Cardiac septum (tissue), 1 donor: ENCODE measurements around the gene RASSF10. TPM values are rescaled to one million over a fixed set of nuclear protein-coding genes. Genes with fewer than 3 reads are reported as not detected.

Source experiments
- DNase-seq: peaks from one replicate; pipeline ENCODE4 v3.0.0-alpha.2; 2020; ENCODE audit warnings: low spot score
- intact Hi-C: fragments of 100-400 bp; cut with DNase I; formaldehyde crosslinking; loops from one replicate; pipeline ENCODE4 v1.14.0; 2022
- long read RNA-seq: library from polyadenylated mRNA; unstranded; transcript quantifications from one replicate; pipeline ENCODE4 v2.0.0, GENCODE V29; 2021
- total RNA-seq: library from RNA; stranded (reverse); fragmentation: NEBNext Ultra II Directional; extraction: Animal tissue kit (Norgen Biotek cat#: 25700); gene quantifications from one replicate; pipeline ENCODE4 v1.2.1, GENCODE V29; 2021
- donor health status: DM: no; HTN: no; CAD: no.

RASSF10 gene
- total RNA-seq: 0.08 TPM
- long read RNA-seq: 0 reads

- intact Hi-C loops: no loop called here
- DNase-seq: peak; percentile 78
These were observed at the start of gene RASSF10 for GRCh38 chr11:13008625-13009475. Gene RASSF10 (plus strand): TSS chr11:13009316. CDS start chr11:13009577, 261 bp downstream.

GRCh38 chr11:12961615-12962014, 47.5 kb upstream of the RASSF10 start:
- intact Hi-C loops: loop anchor here (5.0 to 10.0 kb wide), 2 partner anchors 221 to 383 kb away; no protein-coding TSS in a partner anchor
- DNase-seq: no peak

GRCh38 chr11:12962306-12962705, 46.8 kb upstream of the RASSF10 start:
- intact Hi-C loops: loop anchor here (5.0 to 10.0 kb wide), 2 partner anchors 220 to 382 kb away; no protein-coding TSS in a partner anchor
- no peak for DNase-seq

DNA sequence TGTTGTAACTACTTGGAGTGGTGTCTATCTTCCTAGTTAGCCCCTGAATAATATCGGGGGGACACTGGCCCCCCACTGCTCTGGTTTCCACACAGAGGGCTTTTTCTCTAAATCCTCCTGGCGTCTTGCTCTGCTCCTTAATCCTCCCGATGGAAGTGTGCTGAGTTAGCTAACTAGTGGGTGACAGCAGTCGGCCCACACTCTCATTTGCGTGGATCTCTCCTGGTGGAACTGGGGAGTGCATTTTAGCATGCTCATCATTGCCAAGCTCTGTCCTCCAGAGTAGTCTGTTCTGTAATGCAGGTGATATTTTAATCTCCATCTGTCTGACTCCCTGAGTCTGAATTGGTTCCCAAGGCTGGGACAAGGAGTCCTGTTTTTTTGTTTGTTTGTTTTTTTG, 46.1 kb upstream of the RASSF10 start:
- DNase-seq: no peak
- intact Hi-C loops: loop anchor here (5.0 to 10.0 kb wide), 2 partner anchors 219 to 382 kb away; no protein-coding TSS in a partner anchor

- intact Hi-C loops: loop anchor here (5.0 to 10.0 kb wide), 2 partner anchors 218 to 381 kb away; no protein-coding TSS in a partner anchor
- DNase-seq: no peak
These were observed 45.2 kb upstream of the RASSF10 start for GRCh38 chr11:12963792-12964536.

DNA sequence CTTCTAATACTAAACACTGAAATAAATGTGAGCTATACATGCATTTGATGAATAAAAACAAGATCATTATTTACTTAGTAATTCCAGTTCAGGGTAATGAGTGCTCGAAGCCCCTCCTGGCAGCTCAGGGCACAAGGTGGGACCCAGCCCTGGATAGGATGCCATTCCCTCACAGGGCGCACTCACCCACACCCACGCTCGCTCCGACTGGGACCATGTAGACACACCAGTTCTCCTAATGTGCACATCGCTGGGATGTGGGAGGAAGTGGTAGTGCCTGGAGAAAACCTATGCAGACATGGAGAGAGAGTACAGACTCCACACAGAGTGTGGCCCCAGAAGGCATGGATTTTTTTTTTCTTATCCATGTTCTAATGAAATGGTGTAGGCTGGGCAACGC, 44.5 kb upstream of the RASSF10 start:
- intact Hi-C loops: loop anchor here (5.0 to 10.0 kb wide), 3 partner anchors 188 to 380 kb away; no protein-coding TSS in a partner anchor
- no peak for DNase-seq

GRCh38 chr11:12966002-12966401, 43.1 kb upstream of the RASSF10 start:
- DNase-seq: no peak
- intact Hi-C loops: loop anchor here (5.0 to 10.0 kb wide), 2 partner anchors 186 to 379 kb away; no protein-coding TSS in a partner anchor

- intact Hi-C loops: loop anchor here (5.0 to 10.0 kb wide), 2 partner anchors 184 to 377 kb away; no protein-coding TSS in a partner anchor
- no peak for DNase-seq
These were observed 41.0 kb upstream of the RASSF10 start for GRCh38 chr11:12968101-12968500.

- intact Hi-C loops: loop anchor here (5.0 to 10.0 kb wide), 2 partner anchors 183 to 376 kb away; no protein-coding TSS in a partner anchor
- DNase-seq: no peak
These were observed 40.3 kb upstream of the RASSF10 start for GRCh38 chr11:12968826-12969225.

DNA sequence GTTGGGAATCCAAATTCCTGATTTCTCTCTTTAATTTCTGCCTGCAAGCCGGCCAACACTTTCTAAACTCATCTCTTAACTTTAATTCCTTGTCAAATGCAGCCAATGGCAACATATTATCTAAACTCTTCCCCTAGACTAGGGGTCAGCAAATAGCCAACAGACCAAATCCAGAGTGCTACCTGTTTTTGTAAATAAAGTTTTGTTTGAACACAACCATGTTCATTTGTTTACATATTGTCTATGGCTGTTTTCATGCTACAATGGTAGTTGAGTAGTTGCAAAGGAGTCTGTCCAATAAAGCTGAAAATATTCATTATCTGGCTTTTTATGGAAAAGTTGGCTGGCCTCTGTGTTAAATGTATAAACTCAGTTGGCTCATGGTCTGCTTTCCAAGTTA, 37.2 kb upstream of the RASSF10 start:
- intact Hi-C loops: no loop called here
- no peak for DNase-seq

GRCh38 chr11:12973528-12974181, 35.5 kb upstream of the RASSF10 start:
- DNase-seq: no peak
- intact Hi-C loops: no loop called here

DNA sequence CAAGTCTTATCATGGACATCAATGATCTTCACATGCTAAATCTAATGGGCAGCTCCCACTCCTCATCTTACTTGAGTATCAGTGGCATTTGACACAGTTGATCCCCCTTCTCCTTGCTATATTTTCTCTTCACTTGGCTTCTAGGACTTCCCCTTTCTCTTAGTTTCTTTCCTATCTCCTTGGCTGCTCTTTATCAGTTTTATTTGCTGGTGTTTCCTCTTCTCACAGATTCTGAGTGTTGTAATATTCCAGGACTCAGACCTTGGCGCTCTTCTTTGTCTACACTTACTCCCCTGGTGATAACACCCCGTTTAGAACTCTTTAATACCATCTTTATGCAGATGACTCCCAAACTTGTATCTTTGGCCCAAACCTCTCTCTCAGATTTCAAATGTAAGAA, 33.9 kb upstream of the RASSF10 start:
- no peak for DNase-seq
- intact Hi-C loops: no loop called here

DNA sequence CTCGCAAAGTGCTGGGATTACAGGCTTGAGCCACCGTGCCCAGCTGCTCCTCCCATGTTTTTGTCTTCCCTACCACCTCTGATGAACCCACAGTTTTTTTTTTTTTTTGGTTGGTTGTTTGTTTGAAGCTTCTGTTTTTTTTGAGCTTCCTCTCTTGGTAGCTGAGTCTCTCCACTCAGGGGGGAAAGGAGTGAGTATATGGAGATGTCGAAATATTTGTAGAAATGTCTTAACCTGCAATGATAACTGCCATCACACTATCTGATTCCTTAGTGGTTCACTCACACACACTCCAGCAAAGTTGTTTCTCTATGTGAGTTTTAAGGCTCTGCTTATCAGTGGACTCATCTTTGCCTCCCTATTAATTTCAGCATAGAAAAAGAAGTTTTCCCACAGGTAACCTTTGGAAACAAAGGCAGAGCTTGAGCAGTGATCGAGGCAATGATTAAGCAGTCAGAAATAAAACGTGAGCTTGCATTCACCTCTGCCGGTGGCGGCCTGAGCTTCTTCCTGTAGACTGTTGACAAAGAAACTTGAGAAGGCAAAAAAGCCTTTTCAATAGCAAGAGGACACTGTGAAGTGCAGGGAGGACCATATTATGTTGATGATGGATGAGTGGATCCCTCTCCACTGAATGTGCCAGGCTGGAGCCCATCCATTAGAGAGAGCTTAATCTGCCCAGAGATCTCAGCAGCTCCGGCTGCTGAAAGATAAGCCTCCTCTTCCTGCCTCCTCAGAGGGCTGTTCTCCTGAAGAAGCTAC, 29.0 kb upstream of the RASSF10 start:
- intact Hi-C loops: no loop called here

DNA sequence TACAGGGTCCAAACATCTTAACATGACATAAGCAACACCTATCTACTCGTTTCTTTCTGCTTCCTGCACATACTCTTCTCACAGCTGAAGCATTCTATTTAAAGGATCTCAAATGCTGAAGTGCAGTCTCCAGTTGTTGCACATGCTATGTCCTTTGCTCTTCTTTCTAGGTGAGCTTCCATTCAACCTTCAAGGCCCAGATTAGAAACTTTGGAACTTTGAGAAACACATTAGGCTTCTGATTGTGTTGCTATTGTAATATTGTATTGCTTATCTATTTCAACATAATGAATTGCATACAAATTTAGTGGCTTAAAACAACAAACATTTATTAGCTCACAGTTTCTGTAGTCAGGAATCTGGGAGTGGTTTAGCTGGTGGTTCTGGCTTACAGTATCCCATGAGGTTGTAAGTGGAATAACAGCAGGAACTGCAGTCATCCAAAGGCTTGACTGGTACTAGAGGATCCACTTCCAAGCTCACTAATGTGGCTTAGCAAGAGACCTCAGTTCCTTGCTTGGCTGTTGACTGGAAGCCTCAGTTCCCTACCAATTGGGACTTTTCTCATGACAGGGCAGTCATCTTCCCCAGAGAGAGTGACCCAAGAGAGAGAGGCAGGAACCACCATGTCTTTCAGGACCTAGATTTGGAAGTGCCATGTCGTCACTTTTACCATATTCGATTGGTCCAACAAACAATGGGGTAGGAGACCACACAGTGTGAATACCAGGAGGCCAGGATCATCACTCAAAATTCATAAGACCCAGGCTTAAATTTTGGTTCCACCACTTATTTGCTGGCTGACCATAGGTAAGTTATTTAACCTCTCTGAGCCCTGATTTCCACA, 27.2 kb upstream of the RASSF10 start:
- DNase-seq: no peak
- intact Hi-C loops: no loop called here

More for the DNA sequence above, 29.0 kb upstream of the RASSF10 start:
- DNase-seq: no peak

- DNase-seq: no peak
- intact Hi-C loops: no loop called here
These were observed 25.8 kb upstream of the RASSF10 start for GRCh38 chr11:12983336-12983735.

DNA sequence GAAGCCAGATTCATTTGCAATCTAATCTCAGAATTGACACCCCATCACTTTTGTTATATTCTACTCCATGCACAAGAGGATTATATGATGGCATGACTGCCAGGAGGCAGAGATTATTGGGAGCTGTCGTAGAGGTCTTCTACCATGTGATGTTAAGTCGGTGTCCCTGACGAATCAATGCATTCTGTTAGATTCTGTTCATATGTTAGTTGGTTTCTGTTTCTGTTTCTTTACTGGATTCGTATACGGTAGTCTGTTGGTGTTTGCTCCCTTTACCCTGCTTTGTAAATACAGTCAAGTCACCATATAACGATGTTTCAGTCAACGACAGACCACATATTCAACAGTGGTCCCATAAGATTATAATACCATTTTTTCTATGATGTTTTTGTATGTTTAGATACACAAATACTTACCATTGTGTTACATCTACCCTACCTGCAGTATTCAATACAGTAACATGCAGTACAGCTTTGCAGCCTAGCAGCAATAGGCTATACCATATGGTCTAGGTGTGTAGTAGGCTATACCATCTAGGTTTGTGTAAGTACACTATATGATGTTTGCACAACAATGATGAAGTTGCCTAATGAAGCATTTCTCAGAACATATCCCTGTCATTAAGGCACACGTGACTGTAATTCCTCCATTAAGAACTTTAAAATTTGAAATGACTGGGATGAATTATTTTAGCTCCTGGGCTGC, 22.8 kb upstream of the RASSF10 start:
- DNase-seq: no peak
- intact Hi-C loops: no loop called here

DNA sequence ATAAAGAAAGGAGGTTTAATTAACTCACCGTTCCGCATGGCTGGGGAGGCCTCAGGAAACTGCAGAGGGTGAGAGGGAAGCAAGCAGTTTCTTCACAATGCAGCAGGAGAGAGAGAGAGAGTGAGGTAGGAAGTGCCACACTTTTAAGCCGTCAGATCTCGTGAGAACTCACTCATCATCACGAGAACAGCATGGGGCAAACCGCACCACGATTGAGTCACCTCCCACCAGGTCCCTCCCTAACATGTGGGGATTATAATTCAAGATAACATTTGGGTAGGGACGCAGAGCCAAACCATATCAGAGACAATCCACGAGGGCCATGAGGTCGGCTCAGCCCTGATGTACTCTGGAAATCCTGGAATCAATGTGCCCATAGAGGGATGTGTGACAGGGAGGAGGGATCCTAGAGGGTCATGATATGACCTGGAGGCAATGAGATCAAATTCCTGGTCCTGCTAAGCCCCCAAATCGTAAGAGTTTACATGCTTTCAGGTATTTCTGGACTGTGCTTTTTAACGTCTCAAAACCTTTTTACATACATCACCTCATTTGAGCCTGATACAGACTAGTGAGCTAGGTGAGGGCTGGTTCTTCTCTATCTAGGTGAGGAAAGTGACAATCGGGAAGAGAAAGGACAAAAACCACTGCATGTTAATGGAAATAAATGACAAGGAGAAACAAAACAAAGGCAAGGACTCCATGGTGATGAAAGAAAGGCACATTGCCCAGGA, 19.5 kb upstream of the RASSF10 start:
- intact Hi-C loops: no loop called here
- no peak for DNase-seq
